GM18511 (cell line): ENCODE results near the gene LTBP2.

Experiments used
- ATAC-seq: cut with Tn5 transposase; IDR thresholded peaks from one replicate; pipeline ENCODE4 v1.9.1; 2021; ENCODE audit warnings: mild to moderate bottlenecking, moderate library complexity; ENCODE audit not compliant: unreplicated experiment

Gene LTBP2

GRCh38 chr14:74638966-74639365, 26.9 kb upstream of the LTBP2 start:
- no peak for ATAC-seq

GRCh38 chr14:74638066-74638465, 26.0 kb upstream of the LTBP2 start:
- ATAC-seq = no peak

- no peak for ATAC-seq
Observed at GRCh38 chr14:74637178-74637550, 25.1 kb upstream of the LTBP2 start.

DNA sequence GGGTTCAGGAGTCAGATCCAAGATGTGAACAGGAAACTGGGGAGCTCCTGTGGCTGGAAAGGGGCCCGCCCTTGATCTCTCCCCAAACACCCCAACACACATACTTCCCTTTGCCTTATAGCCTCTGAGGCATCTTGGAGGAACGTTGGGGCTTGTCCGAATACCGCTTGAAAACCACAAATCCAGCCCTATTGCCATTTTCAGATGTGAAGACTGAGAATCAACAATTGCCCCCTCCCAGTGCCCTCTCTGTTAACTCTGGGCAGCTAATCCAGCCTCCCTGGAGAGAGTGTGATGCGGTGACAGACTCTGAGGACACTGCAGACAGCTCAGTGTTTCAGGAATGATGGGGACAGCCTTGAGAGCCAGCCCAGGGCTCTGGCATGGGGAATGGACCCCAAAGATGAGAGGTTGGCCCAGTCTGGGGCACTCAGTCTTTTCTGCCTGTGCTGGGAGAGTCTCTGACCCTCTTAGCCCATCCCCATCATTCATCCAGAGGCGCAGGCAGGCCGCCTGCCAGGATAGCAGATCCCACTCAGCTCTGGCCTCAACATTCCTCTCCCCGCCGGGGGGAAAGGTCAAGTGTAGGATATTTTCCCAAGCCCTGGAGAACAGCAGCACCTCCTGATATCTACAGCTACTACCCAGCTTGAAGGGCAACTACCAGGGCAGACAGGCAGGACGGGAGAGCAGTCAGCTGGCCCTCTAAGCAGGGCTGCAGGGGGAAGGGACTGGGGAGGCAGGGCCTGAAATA, 24.6 kb upstream of the LTBP2 start:
- no peak for ATAC-seq

DNA sequence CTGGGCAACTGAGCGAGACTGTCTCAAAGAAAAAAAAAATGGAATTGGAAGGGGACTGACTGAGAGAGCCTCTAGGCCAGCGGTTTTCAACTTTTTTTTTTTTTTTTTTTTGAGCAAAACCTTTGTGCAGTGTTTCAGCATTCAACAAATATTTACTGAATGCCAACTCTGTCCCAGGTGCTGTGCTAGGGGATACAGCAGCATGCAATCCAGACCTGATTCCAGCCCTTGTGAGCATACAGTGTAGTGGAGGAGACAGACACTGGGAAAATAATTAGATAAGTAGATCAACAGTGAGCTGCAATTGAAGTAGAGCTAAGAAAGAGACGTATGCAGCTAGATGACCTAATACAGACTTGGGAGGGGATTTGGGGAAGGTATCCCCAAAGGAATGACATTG, 23.8 kb upstream of the LTBP2 start:
- no peak for ATAC-seq

- no peak for ATAC-seq
Observed at GRCh38 chr14:74634964-74635363, 22.9 kb upstream of the LTBP2 start.

DNA sequence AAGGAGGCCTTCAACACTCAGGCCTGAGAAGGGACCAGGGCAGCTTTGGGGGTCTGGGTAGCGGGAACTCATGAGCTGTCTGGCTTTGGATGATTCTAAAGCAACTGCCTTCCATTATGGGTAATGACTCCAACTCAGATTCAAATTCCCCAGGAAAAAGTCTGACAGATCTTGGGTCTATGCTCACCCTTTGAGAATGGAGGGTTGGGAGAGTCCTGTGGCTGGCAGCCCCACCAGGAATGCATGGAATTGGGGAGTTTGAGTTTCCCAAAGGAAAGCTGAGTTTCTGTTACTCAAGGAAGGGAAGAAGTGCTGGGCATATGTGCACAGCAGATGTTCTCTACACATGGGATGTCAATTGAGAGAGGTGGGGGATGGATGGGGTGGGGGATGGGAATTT, 22.4 kb upstream of the LTBP2 start:
- ATAC-seq = no peak

- ATAC-seq = no peak
Observed at GRCh38 chr14:74630881-74631690, 19.0 kb upstream of the LTBP2 start.

DNA sequence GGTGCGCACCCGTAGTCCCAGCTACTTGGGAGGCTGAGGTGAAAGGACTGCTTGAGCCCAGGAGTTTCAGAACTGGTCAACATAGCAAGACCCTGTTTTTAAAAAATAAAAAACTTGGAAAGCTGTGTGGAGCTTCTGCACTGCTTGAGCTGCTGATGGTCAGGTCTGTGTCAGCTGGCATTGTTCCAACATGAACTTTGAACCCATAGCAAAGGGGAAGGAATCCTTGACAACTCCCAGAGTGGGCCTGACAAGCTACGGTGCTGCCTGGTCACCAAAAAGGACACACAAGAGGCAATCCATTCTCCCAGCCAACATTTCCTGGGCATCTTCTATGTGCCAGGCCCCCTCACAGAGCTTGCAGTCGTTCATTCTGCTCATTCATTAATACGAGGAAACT, 16.4 kb upstream of the LTBP2 start:
- ATAC-seq = no peak

DNA sequence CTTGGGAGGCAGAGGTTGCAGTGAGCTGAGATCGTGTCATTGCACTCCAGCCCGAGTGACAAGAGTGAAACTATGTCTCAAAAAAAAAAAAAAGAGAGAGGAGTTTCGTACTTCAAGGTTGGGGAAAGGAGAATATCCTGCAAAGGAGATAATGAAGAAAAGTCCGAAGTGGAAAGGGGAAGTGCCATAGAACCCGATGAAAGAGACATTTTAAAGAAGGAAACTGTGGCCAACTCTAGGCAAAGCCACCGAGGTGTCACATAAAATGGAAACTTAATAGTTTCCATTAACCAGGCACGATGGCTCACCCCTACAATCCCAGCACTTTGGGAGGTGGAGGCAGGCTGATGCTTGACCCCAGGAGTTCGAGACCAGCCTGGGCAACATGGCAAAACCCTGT, 15.0 kb upstream of the LTBP2 start:
- no peak for ATAC-seq

GRCh38 chr14:74622257-74622656, 10.2 kb upstream of the LTBP2 start:
- ATAC-seq = no peak

DNA sequence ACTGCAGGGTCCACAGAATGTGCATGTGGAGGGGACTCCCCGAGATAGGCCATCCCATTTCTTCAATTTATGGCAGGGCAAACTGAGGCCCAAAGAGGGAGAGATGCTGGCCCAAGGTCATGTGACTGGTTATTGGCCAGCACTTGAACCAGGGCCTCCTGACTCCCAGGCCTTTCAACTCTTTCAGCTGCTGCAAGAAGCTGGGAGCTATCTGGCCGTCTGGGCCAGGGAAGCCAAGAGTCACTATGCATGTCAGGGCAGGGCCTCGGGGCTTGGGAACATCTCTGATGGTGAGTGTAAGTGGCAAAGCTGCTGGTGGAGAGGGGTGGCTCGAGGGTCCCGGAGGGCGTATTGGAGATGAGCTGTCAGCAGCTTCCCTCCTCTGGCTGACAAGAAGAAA, 9.5 kb upstream of the LTBP2 start:
- no peak for ATAC-seq

GRCh38 chr14:74620923-74621322, 8.9 kb upstream of the LTBP2 start:
- no peak for ATAC-seq

- no peak for ATAC-seq
Observed at GRCh38 chr14:74620497-74620921, 8.5 kb upstream of the LTBP2 start.

DNA sequence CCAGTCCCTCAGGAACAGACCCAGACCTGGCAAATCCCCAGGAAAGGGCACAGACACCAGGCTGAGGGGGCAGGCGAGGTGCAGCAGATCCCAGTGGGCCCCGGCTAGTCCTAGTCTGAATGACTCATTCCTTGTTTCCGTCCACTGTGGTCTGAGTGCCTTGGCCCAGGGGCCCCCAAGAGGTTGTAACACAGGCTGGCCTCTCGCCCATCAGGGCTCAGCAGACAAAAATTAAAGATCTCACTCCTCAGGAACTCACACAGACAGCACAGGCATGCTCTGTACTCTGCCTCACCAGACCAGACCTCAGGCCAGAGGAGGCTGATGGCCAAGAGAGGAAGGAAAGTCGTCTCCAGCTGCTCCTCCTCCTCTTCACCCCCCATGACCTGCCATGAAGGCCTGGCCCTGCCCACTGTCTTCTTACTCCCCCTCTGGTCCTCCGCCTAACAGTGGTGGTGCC, 7.7 kb upstream of the LTBP2 start:
- ATAC-seq = no peak

DNA sequence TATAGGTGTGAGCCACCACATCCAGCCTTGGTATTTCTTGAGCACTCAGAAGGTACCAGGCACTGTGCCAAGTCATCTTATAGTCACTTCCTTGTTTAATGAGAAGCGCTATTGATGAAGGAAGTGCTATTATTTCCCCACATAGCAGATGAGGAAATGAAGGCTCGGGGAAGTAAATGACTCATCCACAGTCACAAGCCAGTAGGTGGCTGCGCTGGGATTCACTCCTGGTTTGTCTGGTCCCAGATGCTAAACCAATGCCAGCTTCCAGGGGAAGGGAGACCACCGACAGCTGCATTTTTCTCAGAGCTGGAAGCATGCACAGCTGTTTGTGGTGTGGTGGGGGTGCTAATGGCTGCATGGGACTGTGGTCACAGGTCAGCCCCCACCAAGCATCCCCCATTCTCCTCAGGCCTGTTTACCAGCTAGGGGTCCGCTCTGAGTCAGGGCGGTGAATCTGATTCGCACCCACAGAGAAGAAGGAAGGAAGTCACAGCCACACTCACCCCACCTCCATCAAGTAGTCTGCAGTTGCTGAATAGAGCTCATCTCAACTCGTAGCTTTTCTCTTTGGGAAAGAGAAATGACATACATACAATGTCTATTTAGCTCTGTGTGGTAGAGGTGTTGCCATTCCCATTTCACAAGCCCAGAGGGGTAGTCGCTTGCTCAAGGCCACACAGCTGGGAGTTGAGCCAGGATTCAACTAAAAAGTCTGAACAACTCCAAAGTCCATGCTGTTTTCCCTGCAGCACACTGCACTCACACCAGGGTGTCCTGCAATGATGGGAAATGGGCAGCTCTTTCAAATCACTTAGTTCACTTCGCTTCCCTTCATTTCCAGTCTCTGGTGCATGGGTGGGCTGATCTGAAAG, 6.3 kb upstream of the LTBP2 start:
- peak; percentile 58 for ATAC-seq

DNA sequence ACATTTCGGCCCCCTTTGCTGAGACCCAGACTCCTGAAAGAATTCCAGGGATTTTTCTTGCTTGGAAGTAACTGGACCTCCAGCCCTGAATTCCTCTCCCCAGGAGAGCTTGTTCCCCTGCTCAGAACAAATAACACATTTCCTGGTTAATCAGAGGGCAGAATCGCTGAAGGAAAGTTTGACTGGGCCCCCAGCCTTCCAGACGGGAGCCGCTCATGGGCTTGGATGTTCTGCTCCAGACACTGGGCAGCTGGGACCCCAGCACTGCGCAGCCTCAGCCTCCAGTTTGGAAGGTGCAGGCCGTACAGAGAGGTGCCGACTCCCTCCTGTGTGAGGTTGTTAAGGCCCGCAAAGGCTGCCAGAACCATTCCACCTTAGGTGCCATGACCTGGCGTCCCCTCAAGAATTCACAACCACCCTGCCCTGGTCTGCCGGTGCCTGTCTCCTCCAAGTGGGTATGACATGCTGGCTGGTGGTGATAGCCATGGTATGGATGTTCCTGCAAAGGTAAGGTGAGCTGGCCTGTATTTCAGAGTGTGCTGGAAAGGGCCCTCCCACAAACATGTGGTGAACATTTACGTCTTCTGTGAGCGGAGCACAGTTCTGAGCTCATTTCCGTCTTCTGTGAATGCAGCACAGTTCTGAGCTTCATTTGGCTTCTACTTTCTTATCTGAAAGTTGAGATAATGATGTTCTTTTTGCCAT, 5.1 kb upstream of the LTBP2 start:
- no peak for ATAC-seq

- ATAC-seq = no peak
Observed at GRCh38 chr14:74616507-74616906, 4.5 kb upstream of the LTBP2 start.

DNA sequence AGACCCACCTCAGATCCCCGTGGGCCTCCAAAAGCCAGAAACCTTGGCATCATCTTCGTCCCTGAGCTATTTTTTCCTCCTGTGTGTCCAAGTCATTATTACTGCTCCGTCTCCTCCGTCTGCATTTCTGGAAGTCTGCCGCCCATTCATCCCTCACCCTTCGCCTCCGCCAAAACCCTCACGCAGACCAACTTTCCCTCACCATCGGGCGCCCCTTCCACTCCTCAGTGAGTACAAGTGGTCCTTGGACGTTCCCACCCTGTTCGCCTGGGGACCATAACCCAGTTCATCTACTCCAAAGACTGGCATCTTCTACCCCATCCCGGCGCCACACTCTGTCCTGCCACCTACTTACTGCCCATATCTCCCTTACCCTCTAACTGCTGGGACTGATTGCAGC, 3.7 kb upstream of the LTBP2 start:
- ATAC-seq = no peak
